ENCODE results near the gene AGPS. TPM values are rescaled to one million over a fixed set of nuclear protein-coding genes. Genes with fewer than 3 reads are reported as not detected.

AGPS gene
- total RNA-seq, 1 experiment from 2014 or later = 60.9 TPM

GRCh38 chr2:177343773-177344172 lies 48.8 kb upstream of the AGPS start:
- no peak overlapping the region for H2BK12ac ChIP-seq (ENCODE audit: insufficient read length, low read depth, low read length)
- H3K18ac ChIP-seq (ENCODE audit: insufficient read length, low read depth, low read length) = no peak overlapping the region
- H3K9me3 ChIP-seq (ENCODE audit: control insufficient read depth, low read depth, low read length) = no peaks in the 10 kb centered on the region
- no peak overlapping the region for H3K4ac ChIP-seq (ENCODE audit: low read depth, low read length)
- no peak overlapping the region for H3K56ac ChIP-seq (ENCODE audit: insufficient read length, low read depth, low read length)
- no peak overlapping the region for H3K23ac ChIP-seq (ENCODE audit: insufficient read length, low read depth, low read length)
- H3K23me2 ChIP-seq (ENCODE audit: insufficient read length, low read depth, low read length, poor library complexity, severe bottlenecking) = no peaks in the 10 kb centered on the region
- H3K79me2 ChIP-seq (ENCODE audit: insufficient read depth, low read length) = no peaks in the 10 kb centered on the region; the same call in 1 of the 2 replicates
- H3K27me3 ChIP-seq (ENCODE audit: insufficient read depth, low read length) = no peaks in the 10 kb centered on the region
- H4K91ac ChIP-seq (ENCODE audit: insufficient read length, low read depth, low read length) = no peak overlapping the region
- H3K27ac Mint-ChIP-seq = no peak overlapping the region
- no peak overlapping the region for H2AFZ ChIP-seq (ENCODE audit: low read length)
- H3K27ac ChIP-seq (ENCODE audit: insufficient read length, low read depth, low read length) = no peak overlapping the region
- H3K4me3 Mint-ChIP-seq = no peak overlapping the region
- no peak overlapping the region for H2AK5ac ChIP-seq (ENCODE audit: insufficient read length, low read length)
- no peaks in the 10 kb centered on the region for H3K4me1 Mint-ChIP-seq
- TF ChIP-seq CTCF (conservative IDR thresholded peaks at IDR 0.05) = no peak
- no peak for DNase-seq
- no peak overlapping the region for H3K9ac ChIP-seq (ENCODE audit: extremely low read depth, insufficient read length, low read length)
- H2BK20ac ChIP-seq (ENCODE audit: low read depth, low read length, poor library complexity, severe bottlenecking) = no peak overlapping the region
- H4K20me1 ChIP-seq (ENCODE audit: control insufficient read depth, insufficient read depth, insufficient read length) = no peaks in the 10 kb centered on the region
- whole genome bisulfite sequencing (ENCODE audit: extremely low coverage, insufficient read length, low lambda C conversion rate) = no CpG with 5 or more reads among the region's 8 CpGs
- H3T11ph ChIP-seq (ENCODE audit: low read length) = no peak overlapping the region
- H3K36me3 Mint-ChIP-seq (ENCODE audit: insufficient read depth in 1 of 3, low read depth in 3 of 3) = no peaks in the 10 kb centered on the region
- H2BK5ac ChIP-seq (ENCODE audit: insufficient read length, low read length) = no peak overlapping the region
- H4K5ac ChIP-seq (ENCODE audit: insufficient read length, low read depth, low read length) = no peak overlapping the region
- H3K4me2 ChIP-seq (ENCODE audit: insufficient read depth, insufficient read length, low read length) = no peak overlapping the region
- no peak overlapping the region for H3K14ac ChIP-seq (ENCODE audit: insufficient read depth, low read length)
- no peak overlapping the region for H4K8ac ChIP-seq (replicated peaks; ENCODE audit: insufficient read length, low read depth, low read length)
- no peaks in the 10 kb centered on the region for H3K27me3 Mint-ChIP-seq (ENCODE audit: low read depth)
- no peaks in the 10 kb centered on the region for H3K79me1 ChIP-seq (ENCODE audit: insufficient read depth, low read depth, low read length, poor library complexity, severe bottlenecking)
- no peak overlapping the region for H2BK15ac ChIP-seq (ENCODE audit: low read depth, low read length)
- no peaks in the 10 kb centered on the region for H3K9me3 Mint-ChIP-seq
- no peaks in the 10 kb centered on the region for H3K4me1 ChIP-seq (ENCODE audit: insufficient read depth, low read length)
- H2BK120ac ChIP-seq (ENCODE audit: low read depth, low read length, poor library complexity, severe bottlenecking) = no peak overlapping the region
